ENCODE results near the gene PCBD1. TPM values are rescaled to one million over a fixed set of nuclear protein-coding genes. Genes with fewer than 3 reads are reported as not detected.
A peak's percentile ranks its signal among the peaks of the same experiment; 100 is the strongest.
"Not testable (repeated sequence)": the region's sequence is repeated elsewhere in the genome, so short reads cannot be mapped to it uniquely, and the experiment has no call there.

PCBD1 gene
- total RNA-seq, 1 donor from 2014 or later = 118 TPM

DNA sequence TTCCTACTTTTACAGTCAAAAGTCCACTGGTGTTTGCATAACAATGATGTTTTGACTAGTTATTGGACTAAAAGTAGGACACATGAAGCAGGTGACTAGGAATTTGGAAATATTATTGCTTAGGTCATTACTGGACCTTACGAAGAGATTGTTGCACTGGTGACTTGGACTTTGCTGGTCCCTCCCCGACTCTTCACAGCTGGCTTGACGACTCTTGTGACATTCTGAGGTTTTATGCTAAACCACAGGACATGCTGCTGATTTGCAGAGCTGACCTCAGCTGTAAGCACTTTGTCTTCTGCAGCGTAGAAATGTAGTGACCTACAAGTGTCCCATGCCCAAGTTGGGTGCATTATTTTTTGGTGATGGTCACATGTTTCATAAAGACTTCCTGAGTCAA lies 21.9 kb downstream of the PCBD1 start:
- peaks cover 7% of the 10 kb centered on the region for H3K4me1 ChIP-seq
- DNase-seq = no peak
- ATAC-seq = peak; percentile 67 to 89
- H3K27ac ChIP-seq = no peak overlapping the region
- no peaks in the 10 kb centered on the region for H3K9me3 ChIP-seq
- H3K4me3 ChIP-seq = no peak overlapping the region
- no peaks in the 10 kb centered on the region for H3K27me3 ChIP-seq (ENCODE audit: low read depth)
- TF ChIP-seq, protein P1, sequence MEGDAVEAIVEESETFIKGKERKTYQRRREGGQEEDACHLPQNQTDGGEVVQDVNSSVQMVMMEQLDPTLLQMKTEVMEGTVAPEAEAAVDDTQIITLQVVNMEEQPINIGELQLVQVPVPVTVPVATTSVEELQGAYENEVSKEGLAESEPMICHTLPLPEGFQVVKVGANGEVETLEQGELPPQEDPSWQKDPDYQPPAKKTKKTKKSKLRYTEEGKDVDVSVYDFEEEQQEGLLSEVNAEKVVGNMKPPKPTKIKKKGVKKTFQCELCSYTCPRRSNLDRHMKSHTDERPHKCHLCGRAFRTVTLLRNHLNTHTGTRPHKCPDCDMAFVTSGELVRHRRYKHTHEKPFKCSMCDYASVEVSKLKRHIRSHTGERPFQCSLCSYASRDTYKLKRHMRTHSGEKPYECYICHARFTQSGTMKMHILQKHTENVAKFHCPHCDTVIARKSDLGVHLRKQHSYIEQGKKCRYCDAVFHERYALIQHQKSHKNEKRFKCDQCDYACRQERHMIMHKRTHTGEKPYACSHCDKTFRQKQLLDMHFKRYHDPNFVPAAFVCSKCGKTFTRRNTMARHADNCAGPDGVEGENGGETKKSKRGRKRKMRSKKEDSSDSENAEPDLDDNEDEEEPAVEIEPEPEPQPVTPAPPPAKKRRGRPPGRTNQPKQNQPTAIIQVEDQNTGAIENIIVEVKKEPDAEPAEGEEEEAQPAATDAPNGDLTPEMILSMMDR (IDR thresholded peaks at IDR 0.05) = no peak
- intact Hi-C loops (cut with DNase I) = no loop called here
- peaks cover 45% of the 10 kb centered on the region for H3K36me3 ChIP-seq

DNA sequence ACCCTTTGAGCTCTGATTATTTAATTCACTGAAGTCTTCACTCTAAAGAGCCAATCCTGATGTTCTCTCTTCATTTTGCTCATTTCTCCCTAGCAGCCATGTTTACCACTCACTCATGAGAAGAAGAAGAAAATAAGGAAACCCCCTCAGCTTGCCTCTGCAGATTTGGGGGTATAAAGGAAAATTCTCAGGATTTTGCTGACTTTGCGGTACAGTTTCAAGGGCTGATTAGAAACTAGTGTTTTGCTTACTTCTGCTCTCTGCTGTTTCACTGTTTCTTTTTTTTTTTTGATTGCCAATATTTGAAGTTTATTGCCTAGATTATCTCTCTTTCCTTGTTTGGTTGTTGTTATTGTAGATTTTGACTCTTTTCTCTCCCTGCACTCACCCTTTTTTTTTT lies 23.4 kb downstream of the PCBD1 start:
- TF ChIP-seq, protein P1 (IDR thresholded peaks at IDR 0.05) = no peak
- intact Hi-C loops (cut with DNase I) = no loop called here
- H3K9me3 ChIP-seq = no peaks in the 10 kb centered on the region
- H3K4me3 ChIP-seq = no peak overlapping the region
- no peaks in the 10 kb centered on the region for H3K27me3 ChIP-seq (ENCODE audit: low read depth)
- H3K4me1 ChIP-seq = peaks cover 7% of the 10 kb centered on the region
- no peak overlapping the region for H3K27ac ChIP-seq
- DNase-seq (no peak), ATAC-seq (no peak)
- H3K36me3 ChIP-seq = peaks cover 49% of the 10 kb centered on the region

DNA sequence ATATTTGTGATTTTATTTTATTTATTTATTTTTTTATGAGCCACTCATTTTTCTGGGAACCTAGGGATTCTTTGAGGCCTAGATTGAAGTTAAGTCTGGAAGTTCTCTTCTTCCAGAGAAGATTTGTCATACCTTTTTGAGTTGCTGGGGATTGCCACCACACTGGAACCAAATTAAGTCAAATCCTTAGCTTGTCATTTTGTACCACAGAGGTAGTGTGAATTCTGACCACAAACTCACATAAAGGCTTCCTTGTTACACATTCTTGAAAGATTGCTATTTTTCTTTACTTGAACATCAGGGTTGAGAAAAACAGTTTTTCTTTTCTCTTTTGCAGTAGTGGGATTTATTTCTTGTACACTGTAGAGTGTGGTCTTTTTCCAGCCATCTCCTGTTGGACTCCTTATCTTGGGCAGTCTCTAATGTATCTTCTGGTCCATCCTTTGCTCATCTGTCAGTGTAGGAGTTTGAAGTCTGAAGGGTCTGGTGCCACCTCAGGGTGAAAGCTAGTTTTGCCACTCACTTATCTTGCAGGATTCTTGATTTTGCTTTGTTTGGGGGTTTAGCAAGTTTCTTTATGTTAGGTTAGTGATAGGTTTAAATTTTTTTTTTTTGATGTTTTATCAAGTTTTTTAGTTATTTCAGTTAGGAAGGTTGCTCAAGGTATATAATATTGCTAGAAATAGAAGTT lies 24.8 kb downstream of the PCBD1 start:
- no peaks in the 10 kb centered on the region for H3K9me3 ChIP-seq
- intact Hi-C loops (cut with DNase I) = no loop called here
- no peak for DNase-seq
- peaks cover 51% of the 10 kb centered on the region for H3K36me3 ChIP-seq
- no peaks in the 10 kb centered on the region for H3K27me3 ChIP-seq (ENCODE audit: low read depth)
- peaks cover 7% of the 10 kb centered on the region for H3K4me1 ChIP-seq
- no peak overlapping the region for H3K4me3 ChIP-seq
- no peak overlapping the region for H3K27ac ChIP-seq
- no peak for ATAC-seq
- TF ChIP-seq, protein P1 (IDR thresholded peaks at IDR 0.05) = no peak

DNA sequence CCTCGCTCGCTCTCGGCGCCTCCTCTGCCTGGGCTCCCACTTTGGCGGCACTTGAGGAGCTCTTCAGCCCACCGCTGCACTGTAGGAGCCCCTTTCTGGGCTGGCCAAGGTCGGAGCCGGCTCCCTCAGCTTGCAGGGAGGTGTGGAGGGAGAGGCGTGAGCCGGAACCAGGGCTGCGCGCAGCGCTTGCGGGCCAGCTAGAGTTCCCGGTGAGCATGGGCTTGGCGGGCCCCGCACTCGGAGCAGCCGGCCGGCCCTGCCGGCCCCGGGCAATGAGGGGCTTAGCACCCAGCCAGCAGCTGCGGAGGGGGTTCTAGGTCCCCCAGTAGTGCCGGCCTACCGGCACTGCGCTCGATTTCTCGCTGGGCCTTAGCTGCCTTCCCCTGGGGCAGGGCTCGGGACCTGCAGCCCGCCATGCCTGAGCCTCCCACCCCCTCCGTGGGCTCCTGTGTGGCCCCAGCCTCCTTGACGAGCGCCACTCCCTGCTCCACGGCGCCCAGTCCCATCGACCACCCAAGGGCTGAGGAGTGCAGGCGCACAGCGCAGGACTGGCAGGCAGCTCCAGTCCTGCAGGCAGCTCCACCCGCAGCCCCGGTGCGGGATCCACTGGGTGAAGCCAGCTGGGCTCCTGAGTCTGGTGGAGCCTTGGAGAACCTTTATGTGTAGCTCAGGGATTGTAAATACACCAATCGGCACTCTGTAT lies 26.7 kb downstream of the PCBD1 start:
- H3K4me1 ChIP-seq, H3K9me3 ChIP-seq: not testable (repeated sequence)

DNA sequence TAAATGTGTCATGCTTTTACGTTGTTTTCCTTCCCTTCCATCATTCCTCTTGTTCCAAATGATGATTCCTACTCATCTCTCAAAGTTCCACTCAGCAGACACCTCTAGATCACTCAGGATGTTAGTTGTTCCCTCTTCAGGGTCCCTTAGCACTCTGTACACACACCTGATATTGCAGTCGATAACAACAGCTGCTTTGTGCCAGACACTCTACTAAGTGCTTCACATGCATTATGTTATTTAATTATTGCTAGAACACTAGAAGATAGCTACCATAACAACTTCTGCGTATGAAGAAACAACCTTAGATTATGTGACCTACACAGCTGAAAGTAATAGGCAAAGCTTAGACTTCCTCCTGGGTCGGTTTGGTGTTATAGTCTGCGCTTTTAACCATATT lies 29.6 kb downstream of the PCBD1 start:
- DNase-seq = no peak
- Histone ChIP-seq H3K4me3 (no peak overlapping the region), H3K4me1 (peaks cover 6% of the 10 kb centered on the region), H3K9me3 (no peaks in the 10 kb centered on the region), H3K36me3 (peaks cover 76% of the 10 kb centered on the region), H3K27ac (no peak overlapping the region), H3K27me3 (ENCODE audit: low read depth) (no peaks in the 10 kb centered on the region)
- intact Hi-C loops (cut with DNase I) = no loop called here
- peak in 1 of 2 donors; percentile 42 for ATAC-seq
- TF ChIP-seq, protein P1 (IDR thresholded peaks at IDR 0.05) = no peak

More for the DNA sequence above, 26.7 kb downstream of the PCBD1 start:
- H3K27me3 ChIP-seq (ENCODE audit: low read depth); H3K27ac ChIP-seq; DNase-seq; ATAC-seq; intact Hi-C loops (cut with DNase I); H3K4me3 ChIP-seq: not testable (repeated sequence)
- peaks cover 70% of the 10 kb centered on the region for H3K36me3 ChIP-seq

DNA sequence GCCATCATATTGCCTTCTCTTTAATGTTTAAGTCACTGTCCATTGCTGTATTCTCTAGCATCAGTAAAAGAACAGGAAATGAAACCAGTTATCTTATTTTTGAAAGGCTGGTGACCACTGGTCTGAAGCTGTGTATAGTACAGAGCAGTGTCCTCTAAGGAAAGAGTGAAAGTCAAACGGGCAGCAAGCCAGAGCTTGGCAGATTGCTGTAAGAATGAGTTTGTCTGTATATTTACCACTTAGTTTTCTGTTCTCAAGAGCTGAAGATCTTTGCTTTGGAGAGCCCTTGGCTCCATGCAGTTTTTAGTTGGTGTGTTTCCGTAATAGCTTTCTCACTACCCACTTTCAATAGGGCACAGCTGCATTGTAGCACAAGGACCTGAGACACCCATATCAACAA lies 31.9 kb downstream of the PCBD1 start:
- ATAC-seq = peak; percentile 21 to 65
- intact Hi-C loops (cut with DNase I) = no loop called here
- DNase-seq = no peak
- Histone ChIP-seq H3K27me3 (ENCODE audit: low read depth) (no peaks in the 10 kb centered on the region), H3K4me1 (peaks cover 6% of the 10 kb centered on the region), H3K9me3 (no peaks in the 10 kb centered on the region), H3K36me3 (peaks cover 74% of the 10 kb centered on the region), H3K27ac (no peak overlapping the region), H3K4me3 (no peak overlapping the region)
- TF ChIP-seq, protein P1 (IDR thresholded peaks at IDR 0.05) = no peak

Measured in lower lobe of right lung (tissue), 2 donors.